ENCODE results near the gene CAPSL.
"Not testable (repeated sequence)": the region's sequence is repeated elsewhere in the genome, so short reads cannot be mapped to it uniquely, and the experiment has no call there.

Gene CAPSL

DNA sequence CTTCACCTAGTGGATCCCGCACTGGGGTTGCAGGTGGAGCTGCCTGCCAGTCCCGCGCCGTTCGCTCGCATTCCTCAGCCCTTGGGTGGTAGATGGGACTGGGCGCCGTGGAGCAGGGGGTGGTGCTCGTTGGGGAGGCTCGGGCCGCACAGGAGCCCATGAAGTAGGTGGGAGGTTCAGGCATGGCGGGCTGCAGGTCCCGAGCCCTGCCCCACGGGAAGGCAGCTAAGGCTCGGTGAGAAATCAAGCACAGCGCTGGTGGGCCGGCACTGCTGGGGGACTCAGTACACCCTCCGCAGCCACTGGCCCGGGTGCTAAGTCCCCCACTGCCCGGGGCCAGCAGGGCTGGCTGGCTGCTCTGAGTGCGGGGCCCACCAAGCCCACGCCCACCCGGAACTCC is 45.6 kb downstream of the CAPSL start:
- H3K27me3 Mint-ChIP-seq; H3K27ac Mint-ChIP-seq; H3K4me3 Mint-ChIP-seq; H3K9me3 Mint-ChIP-seq; H3K36me3 Mint-ChIP-seq (ENCODE audit: low read depth); H3K4me1 Mint-ChIP-seq (ENCODE audit: low read depth): not testable (repeated sequence)

DNA sequence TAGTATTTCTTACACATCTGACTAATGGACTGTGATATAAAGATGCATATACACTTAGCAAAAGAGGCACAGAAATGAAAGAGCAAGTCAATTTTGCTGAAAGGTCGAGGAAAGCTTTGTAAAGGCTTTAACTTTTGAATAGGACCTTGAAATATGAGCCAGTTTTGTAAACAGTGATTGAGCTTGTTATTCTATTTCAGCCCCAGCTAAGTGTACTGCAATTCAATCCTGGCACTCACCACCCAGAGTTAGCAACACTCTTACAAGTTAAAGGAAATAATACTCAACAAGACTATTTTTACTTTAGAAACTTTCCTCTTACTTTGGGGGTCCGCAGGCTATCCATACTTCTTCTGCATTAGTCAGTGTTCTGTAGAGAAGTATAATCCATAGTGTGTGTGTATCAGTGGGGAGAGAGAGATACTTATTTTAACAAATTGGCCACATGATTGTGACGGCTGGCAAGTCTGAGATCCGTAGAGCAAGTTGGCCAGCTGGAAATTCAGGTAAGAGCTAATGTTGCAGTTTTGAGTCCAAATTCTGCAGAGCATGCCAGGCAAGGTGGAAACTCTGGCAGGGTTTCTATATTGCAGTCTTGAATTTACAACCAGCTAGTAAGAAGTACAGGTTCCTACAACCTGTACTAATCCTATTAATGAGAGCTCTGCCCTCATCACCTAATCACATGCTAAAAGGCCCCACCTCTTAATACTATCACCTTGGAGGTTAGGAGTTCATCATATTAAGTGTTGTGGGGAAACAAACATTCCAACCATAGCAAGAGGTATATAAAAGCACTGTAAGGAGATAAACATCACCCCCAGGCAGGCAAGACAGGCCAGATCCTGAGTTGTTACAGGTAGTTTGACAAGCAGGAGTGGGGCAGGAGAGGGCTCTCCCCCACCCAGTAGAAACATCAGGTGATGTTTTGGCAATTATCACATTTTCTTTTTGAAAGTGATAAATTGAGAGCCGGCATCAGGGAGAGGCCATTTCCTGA is 48.1 kb downstream of the CAPSL start:
- no peaks in the 10 kb centered on the region for H3K27me3 Mint-ChIP-seq
- no peaks in the 10 kb centered on the region for H3K9me3 Mint-ChIP-seq
- no peak overlapping the region for H3K27ac Mint-ChIP-seq
- H3K4me3 Mint-ChIP-seq = no peak overlapping the region
- peaks cover 4% of the 10 kb centered on the region for H3K4me1 Mint-ChIP-seq (ENCODE audit: low read depth)
- H3K36me3 Mint-ChIP-seq (ENCODE audit: low read depth) = no peaks in the 10 kb centered on the region

DNA sequence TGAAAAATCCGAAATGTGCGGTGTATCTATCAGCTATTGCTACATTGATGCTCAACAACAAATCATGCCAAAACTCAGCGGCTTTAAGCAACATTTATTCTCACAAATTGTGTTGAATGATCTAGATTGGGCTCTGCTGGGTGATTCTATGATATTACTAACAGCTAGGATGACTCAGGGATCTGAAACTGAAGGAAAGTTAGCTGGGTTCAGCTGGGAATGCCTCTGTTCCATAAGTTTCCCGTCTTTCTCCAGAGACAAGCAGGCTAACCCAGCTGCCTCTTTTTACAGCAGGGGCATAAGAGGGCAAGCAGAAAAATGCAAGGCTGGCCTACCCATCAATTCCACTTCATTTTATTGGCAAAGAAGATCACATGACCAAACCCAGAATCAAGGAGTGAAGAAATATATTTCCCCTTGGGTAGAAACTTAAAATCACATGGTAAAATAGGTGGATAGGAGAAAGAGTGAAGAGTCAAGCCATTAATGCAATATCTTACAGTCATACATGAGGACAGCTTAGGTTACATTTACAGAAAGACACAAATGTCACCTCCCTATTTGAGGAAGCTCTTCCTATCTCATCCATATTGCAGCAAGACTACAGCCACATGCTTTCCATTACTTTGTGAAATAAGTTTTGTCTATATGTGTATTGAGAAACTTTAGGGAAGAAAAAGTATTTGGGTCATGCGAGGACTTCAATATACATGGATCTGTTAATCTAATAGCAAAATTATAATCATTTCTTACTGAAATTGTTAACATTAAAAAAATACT is 50.9 kb downstream of the CAPSL start:
- peaks cover 28% of the 10 kb centered on the region for H3K4me1 Mint-ChIP-seq (ENCODE audit: low read depth)
- no peaks in the 10 kb centered on the region for H3K27me3 Mint-ChIP-seq
- H3K36me3 Mint-ChIP-seq (ENCODE audit: low read depth) = peaks cover 5% of the 10 kb centered on the region
- no peak overlapping the region for H3K27ac Mint-ChIP-seq
- H3K9me3 Mint-ChIP-seq = no peaks in the 10 kb centered on the region
- no peak overlapping the region for H3K4me3 Mint-ChIP-seq

DNA sequence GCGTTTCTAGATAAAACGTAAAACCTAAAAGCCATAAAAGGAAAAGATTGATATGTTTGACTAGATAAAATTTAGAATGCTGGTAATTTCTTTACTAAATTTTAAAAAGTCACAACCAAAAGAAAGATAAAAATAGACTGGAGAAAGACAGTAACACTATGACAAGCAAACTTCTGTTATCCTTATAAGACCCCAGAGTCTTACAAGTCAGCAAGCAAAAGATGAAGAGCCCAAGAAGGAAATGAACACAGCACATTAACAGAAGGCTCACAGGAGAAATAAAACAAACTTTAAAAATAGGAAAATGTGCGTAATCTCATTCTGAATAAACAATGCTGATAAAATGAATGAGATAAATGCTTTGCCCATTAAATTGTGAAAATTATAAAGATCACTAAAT is 52.0 kb downstream of the CAPSL start:
- no peak overlapping the region for H3K4me3 Mint-ChIP-seq
- peaks cover 36% of the 10 kb centered on the region for H3K4me1 Mint-ChIP-seq (ENCODE audit: low read depth)
- H3K36me3 Mint-ChIP-seq (ENCODE audit: low read depth) = peaks cover 5% of the 10 kb centered on the region
- no peak overlapping the region for H3K27ac Mint-ChIP-seq
- no peaks in the 10 kb centered on the region for H3K9me3 Mint-ChIP-seq
- no peaks in the 10 kb centered on the region for H3K27me3 Mint-ChIP-seq

DNA sequence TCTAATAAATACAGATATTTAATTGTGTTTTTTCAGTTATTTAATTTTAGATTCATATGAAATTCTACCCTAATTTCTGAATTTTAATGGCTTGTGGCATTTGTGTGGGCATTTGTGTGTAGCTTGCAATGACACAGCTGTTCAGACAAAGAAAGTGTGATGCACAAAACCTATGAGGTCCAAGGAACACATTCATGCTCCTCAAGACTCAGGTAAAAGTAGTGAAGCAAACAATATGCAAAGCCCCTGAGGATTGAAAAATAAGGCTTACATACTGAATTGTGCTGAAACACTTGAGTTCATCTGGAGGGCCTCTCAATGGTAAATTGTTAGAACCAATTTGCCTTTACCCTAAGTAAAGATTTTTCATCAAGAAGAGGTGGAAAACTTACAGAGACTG is 53.6 kb downstream of the CAPSL start:
- H3K9me3 Mint-ChIP-seq = no peaks in the 10 kb centered on the region
- no peak overlapping the region for H3K4me3 Mint-ChIP-seq
- H3K4me1 Mint-ChIP-seq (ENCODE audit: low read depth) = peaks cover 44% of the 10 kb centered on the region
- no peak overlapping the region for H3K27ac Mint-ChIP-seq
- H3K36me3 Mint-ChIP-seq (ENCODE audit: low read depth) = peaks cover 17% of the 10 kb centered on the region
- H3K27me3 Mint-ChIP-seq = no peaks in the 10 kb centered on the region

DNA sequence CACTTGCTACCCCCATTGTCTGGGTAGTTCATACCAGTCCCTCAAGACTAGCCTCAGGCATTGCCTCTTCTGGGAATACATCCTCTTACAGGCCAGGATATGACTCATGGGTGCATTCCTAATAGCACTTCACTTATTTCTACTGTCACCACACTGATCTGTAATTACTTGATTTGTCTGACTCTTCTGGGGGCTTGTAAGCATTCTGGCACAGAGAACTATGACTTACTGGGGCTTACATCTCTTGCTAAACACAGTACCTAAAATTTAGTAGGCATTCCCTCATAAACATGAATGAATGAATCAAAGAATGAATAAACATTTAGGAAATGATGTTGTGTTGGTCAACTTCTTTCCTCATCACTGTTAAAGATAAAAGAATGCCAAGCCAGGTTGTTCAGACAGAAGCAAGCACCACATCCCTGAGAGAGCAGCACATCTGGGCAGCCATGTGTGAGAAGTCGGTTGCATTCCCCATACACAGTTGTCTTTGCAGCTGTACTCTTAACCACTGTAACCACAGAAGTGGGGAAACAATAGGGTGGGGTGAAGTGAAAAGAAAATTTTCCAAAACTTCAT is 54.1 kb downstream of the CAPSL start:
- Mint-ChIP-seq H3K27ac (peak overlapping the region; percentile 84), H3K4me1 (ENCODE audit: low read depth) (peaks cover 49% of the 10 kb centered on the region), H3K36me3 (ENCODE audit: low read depth) (peaks cover 22% of the 10 kb centered on the region), H3K9me3 (no peaks in the 10 kb centered on the region), H3K27me3 (no peaks in the 10 kb centered on the region), H3K4me3 (peak overlapping the region; percentile 49)

DNA sequence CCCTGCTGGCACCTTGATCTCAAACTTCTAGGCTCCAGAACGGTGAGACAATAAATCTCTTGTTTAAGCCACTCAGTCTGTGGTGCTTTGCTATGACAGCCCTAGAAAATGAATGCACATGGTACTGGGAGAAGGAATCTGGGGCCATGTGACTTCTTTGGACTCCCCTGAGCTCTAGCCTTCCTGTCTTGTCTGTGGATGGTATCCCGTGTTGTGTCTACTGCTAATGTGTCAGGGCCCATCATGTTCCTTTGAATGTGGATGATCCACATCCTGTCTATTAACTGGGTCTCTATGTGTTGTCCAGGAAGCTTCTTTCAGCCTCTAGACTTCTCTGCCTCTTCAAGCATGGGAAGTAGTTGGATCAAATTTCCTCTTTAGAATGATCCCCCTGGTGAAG is 56.7 kb downstream of the CAPSL start:
- Mint-ChIP-seq H3K9me3 (no peaks in the 10 kb centered on the region), H3K4me3 (no peak overlapping the region), H3K27me3 (no peaks in the 10 kb centered on the region), H3K4me1 (ENCODE audit: low read depth) (peaks cover 74% of the 10 kb centered on the region), H3K36me3 (ENCODE audit: low read depth) (peaks cover 46% of the 10 kb centered on the region), H3K27ac (no peak overlapping the region)

DNA sequence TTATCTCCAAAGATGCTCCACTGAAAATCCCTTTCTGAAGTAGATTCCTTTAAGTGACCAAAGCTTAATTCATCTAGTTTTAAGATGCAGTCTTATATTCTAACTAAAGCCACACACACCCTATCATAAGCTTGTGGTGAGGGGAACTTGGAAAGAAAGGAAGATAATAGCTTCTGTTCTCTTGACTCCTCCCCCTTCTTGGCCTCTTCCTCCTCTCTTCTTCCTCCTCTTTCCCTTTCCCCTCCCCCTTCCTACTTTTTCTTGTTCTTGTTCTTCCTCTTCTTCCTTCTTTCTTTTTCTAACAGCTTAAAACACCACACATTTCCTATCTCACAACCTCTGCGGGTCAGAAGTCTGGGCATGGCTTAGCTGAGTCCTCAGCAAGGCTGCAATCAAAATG is 58.3 kb downstream of the CAPSL start:
- Mint-ChIP-seq H3K4me3 (no peak overlapping the region), H3K4me1 (ENCODE audit: low read depth) (peaks cover 87% of the 10 kb centered on the region), H3K36me3 (ENCODE audit: low read depth) (peaks cover 62% of the 10 kb centered on the region), H3K27me3 (no peaks in the 10 kb centered on the region), H3K27ac (no peak overlapping the region), H3K9me3 (peaks cover 4% of the 10 kb centered on the region)

DNA sequence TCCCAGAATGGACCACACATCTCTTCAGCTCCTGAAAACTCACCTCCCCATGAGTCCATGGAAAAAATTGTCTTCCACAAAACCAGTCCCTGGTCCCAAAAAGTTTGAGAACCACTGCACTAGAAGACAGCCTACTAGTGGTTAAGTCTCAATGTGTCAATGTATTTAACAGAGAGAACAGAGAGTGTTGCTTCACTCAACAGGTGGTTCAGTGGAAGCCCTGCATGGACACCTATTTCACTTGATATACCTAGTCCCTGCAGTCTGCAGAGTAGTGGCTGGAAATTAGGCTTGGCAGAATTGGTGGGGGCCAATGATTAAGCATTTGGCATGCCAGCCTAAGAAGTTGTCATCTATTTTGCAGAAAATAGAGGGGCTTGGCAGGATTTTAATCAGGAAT is 58.8 kb downstream of the CAPSL start:
- peak overlapping the region; percentile 53 for H3K27ac Mint-ChIP-seq
- H3K36me3 Mint-ChIP-seq (ENCODE audit: low read depth) = peaks cover 67% of the 10 kb centered on the region
- no peaks in the 10 kb centered on the region for H3K27me3 Mint-ChIP-seq

DNA sequence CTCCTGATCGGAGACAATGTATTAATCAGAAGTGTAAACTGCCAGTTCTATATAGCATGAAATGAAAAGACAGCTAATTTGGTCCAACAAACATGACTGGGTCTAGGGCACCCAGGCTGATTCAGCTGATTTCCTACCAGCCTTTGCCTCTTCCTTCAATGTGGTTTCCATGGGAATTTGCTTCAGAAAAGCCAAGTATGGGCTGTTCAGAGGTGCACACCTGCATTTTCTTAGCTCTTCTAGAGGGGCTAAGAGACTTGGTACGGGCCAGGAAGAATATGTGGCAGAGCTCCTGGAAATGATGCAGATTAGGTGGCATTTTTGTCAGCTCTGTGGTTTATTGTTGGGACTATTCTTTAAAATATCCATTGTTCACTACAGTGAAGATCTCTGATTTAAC is 59.3 kb downstream of the CAPSL start:
- H3K4me1 Mint-ChIP-seq (ENCODE audit: low read depth) = peaks cover 89% of the 10 kb centered on the region
- peaks cover 4% of the 10 kb centered on the region for H3K9me3 Mint-ChIP-seq
- no peaks in the 10 kb centered on the region for H3K27me3 Mint-ChIP-seq
- no peak overlapping the region for H3K4me3 Mint-ChIP-seq
- H3K36me3 Mint-ChIP-seq (ENCODE audit: low read depth) = peaks cover 73% of the 10 kb centered on the region
- H3K27ac Mint-ChIP-seq = peak overlapping the region; percentile 70

More for the DNA sequence above, 58.8 kb downstream of the CAPSL start:
- H3K9me3 Mint-ChIP-seq = peaks cover 4% of the 10 kb centered on the region
- peaks cover 89% of the 10 kb centered on the region for H3K4me1 Mint-ChIP-seq (ENCODE audit: low read depth)
- H3K4me3 Mint-ChIP-seq = no peak overlapping the region

DNA sequence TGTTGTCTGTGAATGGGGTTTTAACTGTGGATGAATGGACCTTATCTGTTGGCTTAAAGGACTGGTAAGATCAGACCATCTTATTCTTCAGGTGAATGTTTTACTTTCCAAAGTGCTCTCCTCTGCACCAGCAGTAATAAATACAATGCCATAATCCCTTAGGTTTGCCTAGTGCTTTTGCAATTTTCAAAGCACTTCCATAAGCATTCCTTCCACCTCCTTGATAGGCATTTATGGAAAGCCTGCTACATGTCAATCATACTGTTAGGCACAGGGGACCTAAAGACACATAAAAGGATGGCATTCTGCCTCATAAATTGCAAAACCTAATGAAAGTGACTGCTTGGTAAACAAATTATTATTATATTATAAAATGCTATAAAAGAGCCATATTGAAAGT is 60.3 kb downstream of the CAPSL start:
- H3K4me1 Mint-ChIP-seq (ENCODE audit: low read depth) = peaks cover 86% of the 10 kb centered on the region
- H3K36me3 Mint-ChIP-seq (ENCODE audit: low read depth) = peaks cover 79% of the 10 kb centered on the region
- H3K27ac Mint-ChIP-seq = peak overlapping the region; percentile 83
- no peaks in the 10 kb centered on the region for H3K27me3 Mint-ChIP-seq
- H3K9me3 Mint-ChIP-seq = peaks cover 4% of the 10 kb centered on the region
- H3K4me3 Mint-ChIP-seq = peak overlapping the region; percentile 19

DNA sequence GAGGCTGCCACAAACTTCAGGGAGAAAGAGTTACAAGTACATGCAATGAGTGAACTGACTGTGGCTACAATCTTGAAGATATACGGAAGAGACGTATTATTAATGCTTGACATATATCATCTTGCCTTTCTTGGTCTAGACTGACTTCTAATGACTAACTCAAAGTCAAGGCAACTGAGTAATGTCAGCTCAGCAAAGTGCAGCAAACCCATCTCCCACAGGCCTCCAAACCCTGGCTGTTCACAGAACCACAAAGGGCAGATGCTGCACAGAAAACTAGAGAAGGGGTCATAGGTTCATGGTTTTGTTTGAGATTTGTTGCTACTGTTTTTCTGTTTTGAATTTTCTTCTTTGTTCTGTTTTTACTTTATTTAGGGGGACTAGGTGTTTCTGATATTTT is 60.8 kb downstream of the CAPSL start:
- no peaks in the 10 kb centered on the region for H3K27me3 Mint-ChIP-seq
- H3K9me3 Mint-ChIP-seq = peaks cover 4% of the 10 kb centered on the region
- peak overlapping the region; percentile 19 for H3K4me3 Mint-ChIP-seq
- H3K4me1 Mint-ChIP-seq (ENCODE audit: low read depth) = peaks cover 82% of the 10 kb centered on the region
- H3K36me3 Mint-ChIP-seq (ENCODE audit: low read depth) = peaks cover 81% of the 10 kb centered on the region
- H3K27ac Mint-ChIP-seq = peak overlapping the region; percentile 83

DNA sequence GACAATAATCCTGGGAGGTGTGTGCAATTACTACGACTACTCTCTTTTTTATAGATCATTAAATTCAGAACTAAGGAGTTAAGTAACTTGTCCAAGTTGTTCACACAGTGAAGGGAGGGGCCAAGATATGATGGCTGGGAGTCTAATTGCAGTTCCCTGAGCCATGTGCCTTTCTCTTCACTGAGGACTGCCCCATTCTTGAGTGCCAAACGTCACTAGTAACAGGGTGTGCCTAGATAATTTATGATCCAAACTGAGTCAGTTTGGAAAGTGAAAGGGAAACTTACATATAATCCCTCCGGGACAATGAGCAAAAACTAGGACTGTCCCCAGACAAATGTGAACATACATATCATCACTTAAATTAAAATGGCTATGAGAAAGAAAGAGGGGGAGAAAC is 61.5 kb downstream of the CAPSL start:
- Mint-ChIP-seq H3K4me1 (ENCODE audit: low read depth) (peaks cover 78% of the 10 kb centered on the region), H3K27ac (peak overlapping the region; percentile 83)

DNA sequence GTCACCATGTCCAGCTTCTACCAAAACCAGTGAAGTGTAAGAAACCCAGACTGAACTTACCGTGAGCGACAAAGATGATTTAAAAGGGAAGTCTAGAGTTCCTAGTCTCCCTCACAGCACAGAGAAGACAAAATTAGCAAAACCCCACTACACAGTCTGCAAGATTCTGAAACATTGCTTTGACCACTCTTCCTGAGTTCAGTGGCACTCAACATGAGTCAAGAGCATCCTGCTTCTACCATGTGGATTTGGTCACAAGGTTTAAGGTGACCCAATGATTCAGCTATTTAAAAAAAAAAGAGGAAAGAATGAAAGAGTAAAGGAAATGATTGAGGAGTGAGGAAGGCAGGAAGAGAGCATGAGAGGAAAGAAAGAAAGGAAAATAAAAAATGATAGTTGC is 62.0 kb downstream of the CAPSL start:
- H3K27me3 Mint-ChIP-seq = no peaks in the 10 kb centered on the region
- H3K9me3 Mint-ChIP-seq = peaks cover 7% of the 10 kb centered on the region
- peak overlapping the region; percentile 83 for H3K27ac Mint-ChIP-seq
- peaks cover 81% of the 10 kb centered on the region for H3K4me1 Mint-ChIP-seq (ENCODE audit: low read depth)
- peaks cover 92% of the 10 kb centered on the region for H3K36me3 Mint-ChIP-seq (ENCODE audit: low read depth)
- H3K4me3 Mint-ChIP-seq = peak overlapping the region; percentile 44

More for the DNA sequence above, 61.5 kb downstream of the CAPSL start:
- H3K27me3 Mint-ChIP-seq = no peaks in the 10 kb centered on the region
- peaks cover 4% of the 10 kb centered on the region for H3K9me3 Mint-ChIP-seq
- peak overlapping the region; percentile 18 for H3K4me3 Mint-ChIP-seq
- H3K36me3 Mint-ChIP-seq (ENCODE audit: low read depth) = peaks cover 87% of the 10 kb centered on the region

DNA sequence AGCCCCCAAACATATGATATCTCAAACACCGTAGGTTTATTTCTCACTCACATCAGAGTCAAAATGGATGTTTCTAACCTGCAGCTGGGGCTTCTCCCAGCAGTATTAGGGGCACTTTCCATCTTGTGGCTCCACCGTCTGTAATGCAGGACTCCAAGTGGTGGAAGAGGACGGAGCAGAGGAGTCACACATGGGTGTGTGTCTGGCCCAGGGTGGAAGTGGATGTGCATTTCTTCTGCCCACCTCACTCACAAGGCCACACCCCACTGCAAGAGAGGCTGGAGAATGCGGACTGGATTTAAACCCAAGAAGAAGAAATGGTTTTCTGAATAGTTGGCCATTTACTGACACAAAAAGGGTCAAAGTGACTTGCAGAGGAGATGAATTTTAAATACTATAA is 67.8 kb downstream of the CAPSL start:
- Mint-ChIP-seq H3K27me3 (no peaks in the 10 kb centered on the region), H3K27ac (peak overlapping the region; percentile 50), H3K36me3 (ENCODE audit: low read depth) (peaks cover 94% of the 10 kb centered on the region), H3K4me1 (ENCODE audit: low read depth) (peaks cover 82% of the 10 kb centered on the region), H3K9me3 (peaks cover 7% of the 10 kb centered on the region), H3K4me3 (no peak overlapping the region)
